Measurements from ENCODE around the gene KMT2C. TPM values are rescaled to one million over a fixed set of nuclear protein-coding genes. Genes with fewer than 3 reads are reported as not detected.

KMT2C gene
- total and polyA plus RNA-seq, 2 of the 8 experiments (the other 6 are each of a cell fraction or from before 2014, with no cell fraction given): 9.1 to 40.8 TPM

DNA sequence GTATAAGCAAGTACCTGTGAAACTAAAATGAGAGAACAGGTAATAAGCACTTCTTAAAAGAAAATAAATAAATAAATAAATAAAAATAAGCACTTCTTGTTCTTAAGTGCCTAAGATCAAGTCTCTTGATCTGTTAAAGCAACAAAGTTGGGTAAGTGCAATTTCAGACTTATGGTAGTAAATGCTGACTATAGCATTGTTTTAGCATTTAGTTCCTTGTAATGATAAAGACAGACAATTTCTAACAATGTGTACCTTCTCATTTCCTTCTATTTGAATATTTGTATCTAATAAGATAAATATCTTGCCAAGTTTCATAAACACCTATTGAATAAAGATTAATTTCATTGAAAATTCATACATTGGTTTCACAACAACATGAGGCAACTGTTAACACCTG lies 323.0 kb downstream of the KMT2C start (continued):
- no peak for TF ChIP-seq EP300 (IDR thresholded peaks at IDR 0.05; ENCODE audit: borderline replicate concordance in 1 of 2, low read depth in 2 of 2, low read length in 2 of 2)

All from H1 (cell line).